ENCODE results near the gene CBX8. TPM values are rescaled to one million over a fixed set of nuclear protein-coding genes. Genes with fewer than 3 reads are reported as not detected.

The CBX8 gene
- total and polyA plus RNA-seq, 7 donors: 0.28 to 5.6 (median 1.8) TPM

- WGBS, 2 donors: 71 to 88% methylated on average over 3 of the region's 3 CpGs
- Histone ChIP-seq H3K9me3 (no peaks in the 10 kb centered on the region), H3K36me3 (no peaks in the 10 kb centered on the region), H3K27ac (no peak overlapping the region), H3K27me3 (peaks cover 0 to 5% (median 0%) of the 10 kb centered on the region in 3 donors), H3K4me1 (no peaks in the 10 kb centered on the region), H3K4me3 (no peak overlapping the region)
- no peak for DNase-seq
- intact Hi-C loops (cut with DNase I): no loop called here
- no peak for TF ChIP-seq POLR2AphosphoS5 (IDR thresholded peaks at IDR 0.05)
- TF ChIP-seq POLR2A (IDR thresholded peaks at IDR 0.05): no peak
- no peak for TF ChIP-seq EP300 (IDR thresholded peaks at IDR 0.05)
- TF ChIP-seq CTCF (IDR thresholded peaks at IDR 0.05): no peak
Measured at GRCh38 chr17:79765708-79766107, 31.2 kb downstream of the CBX8 start.

- TF ChIP-seq POLR2AphosphoS5 (IDR thresholded peaks at IDR 0.05): no peak
- TF ChIP-seq EP300 (IDR thresholded peaks at IDR 0.05): no peak
- TF ChIP-seq CTCF (IDR thresholded peaks at IDR 0.05): no peak
- no peak for TF ChIP-seq POLR2A (IDR thresholded peaks at IDR 0.05)
- intact Hi-C loops (cut with DNase I): no loop called here
Measured at GRCh38 chr17:79761894-79762589, 34.8 kb downstream of the CBX8 start.

GRCh38 chr17:79760197-79760906, 36.5 kb downstream of the CBX8 start:
- TF ChIP-seq CTCF (IDR thresholded peaks at IDR 0.05) (no peak), POLR2A (IDR thresholded peaks at IDR 0.05) (no peak)
- no peaks in the 10 kb centered on the region for H3K4me1 ChIP-seq
- intact Hi-C loops (cut with DNase I): no loop called here
- no peaks in the 10 kb centered on the region for H3K9me3 ChIP-seq
- no peaks in the 10 kb centered on the region for H3K36me3 ChIP-seq
- no peak overlapping the region for H3K4me3 ChIP-seq
- WGBS, 2 donors: 85 to 89% methylated on average over 21 of the region's 21 CpGs
- H3K27me3 ChIP-seq: peaks cover 0 to 3% (median 2%) of the 10 kb centered on the region in 3 donors
- H3K27ac ChIP-seq: no peak overlapping the region
- DNase-seq: no peak

More at GRCh38 chr17:79761894-79762589, 34.8 kb downstream of the CBX8 start:
- Histone ChIP-seq H3K27me3 (peaks cover 0 to 5% (median 0%) of the 10 kb centered on the region in 3 donors), H3K27ac (no peak overlapping the region), H3K9me3 (no peaks in the 10 kb centered on the region), H3K4me3 (no peak overlapping the region), H3K36me3 (no peaks in the 10 kb centered on the region), H3K4me1 (no peaks in the 10 kb centered on the region)
- WGBS, 2 donors: 75 to 88% methylated on average over 19 of the region's 19 CpGs
- DNase-seq: no peak

- Histone ChIP-seq H3K9me3 (no peaks in the 10 kb centered on the region), H3K27ac (no peak overlapping the region), H3K4me1 (no peaks in the 10 kb centered on the region), H3K4me3 (no peak overlapping the region), H3K36me3 (no peaks in the 10 kb centered on the region), H3K27me3 (peaks cover 0 to 10% (median 6%) of the 10 kb centered on the region in 3 donors)
- TF ChIP-seq EP300 (IDR thresholded peaks at IDR 0.05) (no peak), POLR2A (IDR thresholded peaks at IDR 0.05) (no peak), POLR2AphosphoS5 (IDR thresholded peaks at IDR 0.05) (no peak), CTCF (IDR thresholded peaks at IDR 0.05) (no peak)
- DNase-seq: no peak
- WGBS, 2 donors: 85 to 94% methylated on average over 6 of the region's 6 CpGs
- intact Hi-C loops (cut with DNase I): no loop called here
Measured at GRCh38 chr17:79758271-79758670, 38.6 kb downstream of the CBX8 start.

Data from sigmoid colon (tissue), 7 donors.